Measurements from ENCODE around the gene CFAP70. TPM values are rescaled to one million over a fixed set of nuclear protein-coding genes. Genes with fewer than 3 reads are reported as not detected.
A peak's percentile ranks its signal among the peaks of the same experiment; 100 is the strongest.

The CFAP70 gene
- total RNA-seq, 1 experiment from 2014 or later = 0.73 TPM

DNA sequence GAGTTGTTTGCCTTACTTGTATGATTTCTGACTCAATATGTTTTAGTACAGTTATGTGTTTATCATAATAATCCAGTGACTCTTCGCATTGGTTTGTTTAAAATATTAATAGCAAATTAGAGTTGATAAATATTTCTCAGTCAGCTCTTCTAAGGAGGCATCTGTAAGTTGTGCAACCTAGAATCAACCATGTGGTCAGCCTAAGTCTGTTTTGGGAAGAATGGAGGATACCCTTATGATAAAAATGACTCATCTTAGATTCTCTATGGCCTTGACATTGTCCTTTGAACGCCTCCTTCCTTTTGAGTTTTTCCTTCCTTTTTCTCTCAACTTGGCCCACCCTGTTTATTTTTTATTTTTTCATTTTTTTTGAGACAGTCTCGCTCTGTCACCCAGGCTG is 130.4 kb downstream of the CFAP70 start:
- Histone ChIP-seq H3K9me3 (ENCODE audit: low read length) (no peaks in the 10 kb centered on the region), H3K27me3 (ENCODE audit: low read length) (no peaks in the 10 kb centered on the region), H3K9ac (ENCODE audit: low read length) (no peak overlapping the region), H3K27ac (ENCODE audit: low read length) (no peak overlapping the region), H3K4me3 (ENCODE audit: low read length) (no peak overlapping the region), H3K4me1 (ENCODE audit: insufficient read depth, low read length) (no peaks in the 10 kb centered on the region; the same call in 1 of the 2 replicates), H3F3A (ENCODE audit: low read length, unreplicated experiment) (no peaks in the 10 kb centered on the region), H3K79me2 (ENCODE audit: low read length) (no peaks in the 10 kb centered on the region), H3K36me3 (ENCODE audit: low read depth, low read length) (peaks cover 22% of the 10 kb centered on the region; the same call in 1 of the 2 replicates), H3K4me2 (ENCODE audit: low read length) (no peak overlapping the region), H2AFZ (ENCODE audit: low read length) (no peak overlapping the region), H3K9me2 (replicated peaks; ENCODE audit: low read length) (no peaks in the 10 kb centered on the region), H4K20me1 (ENCODE audit: low read length) (no peaks in the 10 kb centered on the region)
- intact Hi-C loops (cut with micrococcal nuclease) = no loop called here
- BruUV-seq (replicated peaks) = no TSS peak
- CTCF ChIA-PET = no interaction called here
- POLR2A ChIA-PET (ENCODE audit: unreplicated experiment) = no interaction called here
- TF ChIP-seq CTCF (conservative IDR thresholded peaks at IDR 0.05; ENCODE audit: low read depth, low read length) (no peak), EZH2 (IDR thresholded peaks at IDR 0.05; ENCODE audit: low read length, unreplicated experiment) (no peak), EZH2phosphoT487 (IDR thresholded peaks at IDR 0.05; ENCODE audit: borderline replicate concordance, low read length) (no peak)
- no peak for ATAC-seq
- no peak for DNase-seq

GRCh38 chr10:73226663-73227062 is 132.0 kb downstream of the CFAP70 start:
- Histone ChIP-seq H3K9me3 (ENCODE audit: low read length) (no peaks in the 10 kb centered on the region), H3K9ac (ENCODE audit: low read length) (no peak overlapping the region), H3K9me2 (replicated peaks; ENCODE audit: low read length) (no peaks in the 10 kb centered on the region), H3F3A (ENCODE audit: low read length, unreplicated experiment) (no peaks in the 10 kb centered on the region), H3K36me3 (ENCODE audit: low read depth, low read length) (peaks cover 8% of the 10 kb centered on the region; the same call in 1 of the 2 replicates), H2AFZ (ENCODE audit: low read length) (no peak overlapping the region), H3K79me2 (ENCODE audit: low read length) (no peaks in the 10 kb centered on the region), H3K4me2 (ENCODE audit: low read length) (no peak overlapping the region), H3K4me1 (ENCODE audit: insufficient read depth, low read length) (no peaks in the 10 kb centered on the region; the same call in 1 of the 2 replicates), H3K4me3 (ENCODE audit: low read length) (no peak overlapping the region), H3K27me3 (ENCODE audit: low read length) (no peaks in the 10 kb centered on the region), H4K20me1 (ENCODE audit: low read length) (no peaks in the 10 kb centered on the region), H3K27ac (ENCODE audit: low read length) (no peak overlapping the region)
- ChIA-PET POLR2A (ENCODE audit: unreplicated experiment) (interaction anchor here (0.7 to 1.3 kb wide), 2 partner anchors 21 to 144 kb away, joined by 3 to 5 read pairs; no protein-coding TSS in a partner anchor), CTCF (no interaction called here)
- intact Hi-C loops (cut with micrococcal nuclease) = no loop called here
- no peak for ATAC-seq
- TF ChIP-seq EZH2 (IDR thresholded peaks at IDR 0.05; ENCODE audit: low read length, unreplicated experiment) (no peak), EZH2phosphoT487 (IDR thresholded peaks at IDR 0.05; ENCODE audit: borderline replicate concordance, low read length) (no peak)
- DNase-seq = no peak
- BruUV-seq (replicated peaks) = no TSS peak

DNA sequence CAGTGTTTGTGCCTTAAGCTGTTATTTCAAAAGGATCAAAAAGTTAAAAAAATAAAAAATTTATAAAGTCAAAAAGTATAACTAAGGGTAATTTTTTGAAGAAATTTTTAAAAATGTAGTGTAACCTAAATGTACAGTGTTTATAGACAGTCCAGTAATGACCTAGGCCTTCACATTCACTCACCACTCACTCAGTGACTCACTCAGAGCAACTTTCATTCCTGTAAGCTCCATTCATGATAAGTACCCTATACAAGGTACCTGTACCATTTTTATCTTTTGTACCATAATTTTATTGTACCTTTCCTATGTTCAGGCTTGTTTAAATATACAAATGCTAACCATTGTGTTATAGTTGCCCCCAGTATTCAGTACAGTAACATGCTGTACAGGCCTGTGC is 133.1 kb downstream of the CFAP70 start:
- H4K20me1 ChIP-seq (ENCODE audit: low read length) = no peaks in the 10 kb centered on the region
- ChIA-PET CTCF (interaction anchor here (0.6 kb wide), 1 partner anchor 133 kb away, joined by 4 read pairs; no protein-coding TSS in a partner anchor), POLR2A (ENCODE audit: unreplicated experiment) (interaction anchor here (0.5 to 1.3 kb wide), 3 partner anchors 16 to 504 kb away, joined by 3 to 16 read pairs (median 8); no protein-coding TSS in a partner anchor)
- H3K9ac ChIP-seq (ENCODE audit: low read length) = no peak overlapping the region
- H3K4me1 ChIP-seq (ENCODE audit: insufficient read depth, low read length) = no peaks in the 10 kb centered on the region; the same call in 1 of the 2 replicates
- no peaks in the 10 kb centered on the region for H3K9me3 ChIP-seq (ENCODE audit: low read length)
- no peaks in the 10 kb centered on the region for H3K9me2 ChIP-seq (replicated peaks; ENCODE audit: low read length)
- TF ChIP-seq CTCF (conservative IDR thresholded peaks at IDR 0.05; ENCODE audit: low read depth, low read length) = no peak
- no TSS peak for BruUV-seq (replicated peaks)
- H3K27ac ChIP-seq (ENCODE audit: low read length) = no peak overlapping the region
- no peaks in the 10 kb centered on the region for H3K27me3 ChIP-seq (ENCODE audit: low read length)
- DNase-seq (peak; percentile 77), ATAC-seq (peak; percentile 86)
- intact Hi-C loops (cut with micrococcal nuclease) = no loop called here
- H3K36me3 ChIP-seq (ENCODE audit: low read depth, low read length) = no peaks in the 10 kb centered on the region; the same call in 1 of the 2 replicates
- H3K79me2 ChIP-seq (ENCODE audit: low read length) = no peaks in the 10 kb centered on the region
- H2AFZ ChIP-seq (ENCODE audit: low read length) = no peak overlapping the region
- no peak overlapping the region for H3K4me3 ChIP-seq (ENCODE audit: low read length)
- no peak overlapping the region for H3K4me2 ChIP-seq (ENCODE audit: low read length)
- no peaks in the 10 kb centered on the region for H3F3A ChIP-seq (ENCODE audit: low read length, unreplicated experiment)
